ENCODE data around the gene C13orf42.

C13orf42 gene

GRCh38 chr13:51041126-51041525 lies 69.9 kb downstream of the C13orf42 start:
- no peak overlapping the region for H2BK12ac ChIP-seq (ENCODE audit: low read length)
- no CpG with 5 or more reads among the region's 4 CpGs for WGBS, 2 donors (ENCODE audit: extremely low coverage in 2 of 2, insufficient read length in 2 of 2, insufficient replicate concordance in 1 of 2)
- no peaks in the 10 kb centered on the region for H3K9me3 ChIP-seq (replicated peaks in 1 of 2; ENCODE audit: control insufficient read depth in 2 of 2, insufficient read depth in 1 of 2, low read depth in 1 of 2, low read length in 2 of 2)
- H3K4me1 ChIP-seq (ENCODE audit: control insufficient read depth in 2 of 2, insufficient read depth in 1 of 2, low read depth in 1 of 2, low read length in 2 of 2) = peaks cover 0 to 4% of the 10 kb centered on the region in 2 donors
- DNase-seq (ENCODE audit: low spot score) = no peak
- peaks cover 0 to 3% (median 0%) of the 10 kb centered on the region in 3 experiments for H3K27me3 ChIP-seq (ENCODE audit: control insufficient read depth in 3 of 3, insufficient read depth in 3 of 3, low read depth in 1 of 3, low read length in 3 of 3)
- no peak overlapping the region for H3K9ac ChIP-seq (ENCODE audit: low read depth, low read length, poor library complexity)
- no peak overlapping the region for H2AFZ ChIP-seq (ENCODE audit: low read length)
- no peak overlapping the region for H2BK5ac ChIP-seq (ENCODE audit: low read length)
- no peaks in the 10 kb centered on the region for H3K79me1 ChIP-seq (ENCODE audit: low read depth, low read length)
- H3K4me3 ChIP-seq (ENCODE audit: low read length in 2 of 2) = no peak overlapping the region
- H2AK5ac ChIP-seq (ENCODE audit: low read depth, low read length) = no peak overlapping the region
- no peaks in the 10 kb centered on the region for H3K36me3 ChIP-seq (replicated peaks in 1 of 2; ENCODE audit: control insufficient read depth in 2 of 2, insufficient read depth in 2 of 2, low read length in 2 of 2)
- H2BK120ac ChIP-seq (ENCODE audit: low read depth, low read length) = no peak overlapping the region
- no peak overlapping the region for H4K91ac ChIP-seq (ENCODE audit: low read depth, low read length, poor library complexity)
- H3K23ac ChIP-seq (ENCODE audit: low read depth, low read length, poor library complexity) = no peak overlapping the region
- H2BK15ac ChIP-seq (ENCODE audit: low read length) = no peak overlapping the region
- H3K18ac ChIP-seq (ENCODE audit: low read length) = no peak overlapping the region
- H4K8ac ChIP-seq (ENCODE audit: low read depth, low read length) = no peak overlapping the region
- H3K27ac ChIP-seq (replicated peaks; ENCODE audit: low read length) = no peak overlapping the region
- H3K4ac ChIP-seq (ENCODE audit: low read length) = no peak overlapping the region
- H3K4me2 ChIP-seq (ENCODE audit: insufficient read depth, low read length, poor library complexity, severe bottlenecking) = no peak overlapping the region
- no peak overlapping the region for H3K14ac ChIP-seq (ENCODE audit: low read length)

DNA sequence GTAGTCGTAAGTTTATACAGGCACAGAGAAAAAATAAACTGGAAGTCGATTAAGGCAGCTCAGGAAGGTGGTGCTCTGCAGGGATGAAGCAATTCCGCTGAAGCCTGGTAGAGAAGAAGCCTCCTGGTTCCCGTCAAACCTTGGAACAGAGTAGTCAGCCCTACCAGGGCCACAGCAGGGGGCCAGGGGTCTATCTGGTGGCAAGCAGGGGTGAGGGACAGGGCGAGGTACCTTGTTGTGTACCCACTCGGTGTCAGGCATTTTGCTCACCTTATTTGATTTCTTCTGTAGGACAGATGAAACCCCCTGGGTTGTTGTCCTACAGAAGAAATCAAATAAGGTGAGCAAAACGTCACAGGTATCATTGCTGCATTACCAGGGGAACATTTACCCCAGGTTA lies 70.6 kb downstream of the C13orf42 start:
- Histone ChIP-seq H3K79me1 (ENCODE audit: low read depth, low read length) (no peaks in the 10 kb centered on the region), H3K9me3 (replicated peaks in 1 of 2; ENCODE audit: control insufficient read depth in 2 of 2, insufficient read depth in 1 of 2, low read depth in 1 of 2, low read length in 2 of 2) (no peaks in the 10 kb centered on the region), H3K4ac (ENCODE audit: low read length) (no peak overlapping the region), H2BK12ac (ENCODE audit: low read length) (no peak overlapping the region), H3K36me3 (replicated peaks in 1 of 2; ENCODE audit: control insufficient read depth in 2 of 2, insufficient read depth in 2 of 2, low read length in 2 of 2) (no peaks in the 10 kb centered on the region), H3K14ac (ENCODE audit: low read length) (no peak overlapping the region), H3K4me1 (ENCODE audit: control insufficient read depth in 2 of 2, insufficient read depth in 1 of 2, low read depth in 1 of 2, low read length in 2 of 2) (peaks cover 0 to 4% of the 10 kb centered on the region in 2 donors), H3K27me3 (ENCODE audit: control insufficient read depth in 3 of 3, insufficient read depth in 3 of 3, low read depth in 1 of 3, low read length in 3 of 3) (peaks cover 0 to 7% (median 0%) of the 10 kb centered on the region in 3 experiments), H3K23ac (ENCODE audit: low read depth, low read length, poor library complexity) (no peak overlapping the region), H2BK5ac (ENCODE audit: low read length) (no peak overlapping the region), H4K8ac (ENCODE audit: low read depth, low read length) (no peak overlapping the region), H4K91ac (ENCODE audit: low read depth, low read length, poor library complexity) (no peak overlapping the region), H3K4me2 (ENCODE audit: insufficient read depth, low read length, poor library complexity, severe bottlenecking) (no peak overlapping the region), H2BK120ac (ENCODE audit: low read depth, low read length) (no peak overlapping the region), H2AK5ac (ENCODE audit: low read depth, low read length) (no peak overlapping the region), H3K4me3 (ENCODE audit: low read length in 2 of 2) (no peak overlapping the region), H2AFZ (ENCODE audit: low read length) (no peak overlapping the region), H3K9ac (ENCODE audit: low read depth, low read length, poor library complexity) (no peak overlapping the region), H3K27ac (replicated peaks; ENCODE audit: low read length) (no peak overlapping the region), H2BK15ac (ENCODE audit: low read length) (no peak overlapping the region), H3K18ac (ENCODE audit: low read length) (no peak overlapping the region)
- no peak for DNase-seq (ENCODE audit: low spot score)
- no CpG with 5 or more reads among the region's 7 CpGs for WGBS, 2 donors (ENCODE audit: extremely low coverage in 2 of 2, insufficient read length in 2 of 2, insufficient replicate concordance in 1 of 2)

DNA sequence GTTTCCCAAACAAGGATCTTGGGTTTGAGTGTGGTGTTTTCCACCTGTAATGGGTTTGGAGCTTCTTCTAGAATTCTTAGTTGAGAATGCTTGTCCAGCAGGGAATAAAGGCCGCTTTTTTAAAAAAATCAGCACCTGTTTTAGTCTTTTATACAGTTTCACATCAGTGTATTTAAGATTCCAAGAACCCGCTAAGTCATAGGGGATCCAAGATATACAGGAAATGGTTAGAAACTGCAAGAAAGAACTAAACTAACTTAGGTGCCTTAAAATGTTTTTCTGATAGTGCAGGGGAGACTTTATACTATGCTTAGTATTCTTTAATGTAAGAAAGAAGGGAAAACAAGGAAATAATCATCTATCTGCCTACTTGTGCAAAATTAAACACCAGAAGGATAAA lies 74.7 kb downstream of the C13orf42 start:
- H2BK120ac ChIP-seq (ENCODE audit: low read depth, low read length) = no peak overlapping the region
- H3K36me3 ChIP-seq (replicated peaks in 1 of 2; ENCODE audit: control insufficient read depth in 2 of 2, insufficient read depth in 2 of 2, low read length in 2 of 2) = no peaks in the 10 kb centered on the region
- WGBS, 2 donors (ENCODE audit: extremely low coverage in 2 of 2, insufficient read length in 2 of 2, insufficient replicate concordance in 1 of 2) = no CpG with 5 or more reads among the region's 2 CpGs
- no peaks in the 10 kb centered on the region for H3K9me3 ChIP-seq (replicated peaks in 1 of 2; ENCODE audit: control insufficient read depth in 2 of 2, insufficient read depth in 1 of 2, low read depth in 1 of 2, low read length in 2 of 2)
- no peak overlapping the region for H2BK5ac ChIP-seq (ENCODE audit: low read length)
- H3K27me3 ChIP-seq (ENCODE audit: control insufficient read depth in 3 of 3, insufficient read depth in 3 of 3, low read depth in 1 of 3, low read length in 3 of 3) = peaks cover 0 to 11% (median 0%) of the 10 kb centered on the region in 3 experiments
- H3K14ac ChIP-seq (ENCODE audit: low read length) = no peak overlapping the region
- H3K4me2 ChIP-seq (ENCODE audit: insufficient read depth, low read length, poor library complexity, severe bottlenecking) = no peak overlapping the region
- H3K4me1 ChIP-seq (ENCODE audit: control insufficient read depth in 2 of 2, insufficient read depth in 1 of 2, low read depth in 1 of 2, low read length in 2 of 2) = peaks cover 0 to 2% of the 10 kb centered on the region in 2 donors
- no peak overlapping the region for H2BK12ac ChIP-seq (ENCODE audit: low read length)
- H2AFZ ChIP-seq (ENCODE audit: low read length) = no peak overlapping the region
- H2AK5ac ChIP-seq (ENCODE audit: low read depth, low read length) = no peak overlapping the region
- H3K4ac ChIP-seq (ENCODE audit: low read length) = no peak overlapping the region
- H2BK15ac ChIP-seq (ENCODE audit: low read length) = no peak overlapping the region
- H3K23ac ChIP-seq (ENCODE audit: low read depth, low read length, poor library complexity) = no peak overlapping the region
- H3K9ac ChIP-seq (ENCODE audit: low read depth, low read length, poor library complexity) = no peak overlapping the region
- no peak overlapping the region for H3K4me3 ChIP-seq (ENCODE audit: low read length in 2 of 2)
- H3K27ac ChIP-seq (replicated peaks; ENCODE audit: low read length) = no peak overlapping the region
- no peak overlapping the region for H4K91ac ChIP-seq (ENCODE audit: low read depth, low read length, poor library complexity)
- no peak for DNase-seq (ENCODE audit: low spot score)
- H3K79me1 ChIP-seq (ENCODE audit: low read depth, low read length) = no peaks in the 10 kb centered on the region
- no peak overlapping the region for H3K18ac ChIP-seq (ENCODE audit: low read length)
- no peak overlapping the region for H4K8ac ChIP-seq (ENCODE audit: low read depth, low read length)

- Histone ChIP-seq H3K23ac (ENCODE audit: low read depth, low read length, poor library complexity) (no peak overlapping the region), H2BK120ac (ENCODE audit: low read depth, low read length) (no peak overlapping the region), H2BK15ac (ENCODE audit: low read length) (no peak overlapping the region), H3K79me1 (ENCODE audit: low read depth, low read length) (no peaks in the 10 kb centered on the region), H3K4ac (ENCODE audit: low read length) (no peak overlapping the region), H4K8ac (ENCODE audit: low read depth, low read length) (no peak overlapping the region), H4K91ac (ENCODE audit: low read depth, low read length, poor library complexity) (no peak overlapping the region), H3K27me3 (ENCODE audit: control insufficient read depth in 3 of 3, insufficient read depth in 3 of 3, low read depth in 1 of 3, low read length in 3 of 3) (peaks cover 0 to 11% (median 0%) of the 10 kb centered on the region in 3 experiments), H3K4me2 (ENCODE audit: insufficient read depth, low read length, poor library complexity, severe bottlenecking) (no peak overlapping the region), H2AK5ac (ENCODE audit: low read depth, low read length) (no peak overlapping the region), H3K27ac (replicated peaks; ENCODE audit: low read length) (no peak overlapping the region), H3K9me3 (replicated peaks in 1 of 2; ENCODE audit: control insufficient read depth in 2 of 2, insufficient read depth in 1 of 2, low read depth in 1 of 2, low read length in 2 of 2) (no peaks in the 10 kb centered on the region), H3K4me1 (ENCODE audit: control insufficient read depth in 2 of 2, insufficient read depth in 1 of 2, low read depth in 1 of 2, low read length in 2 of 2) (peaks cover 0 to 2% of the 10 kb centered on the region in 2 donors), H2BK12ac (ENCODE audit: low read length) (no peak overlapping the region), H3K36me3 (replicated peaks in 1 of 2; ENCODE audit: control insufficient read depth in 2 of 2, insufficient read depth in 2 of 2, low read length in 2 of 2) (no peaks in the 10 kb centered on the region), H2BK5ac (ENCODE audit: low read length) (no peak overlapping the region), H3K4me3 (ENCODE audit: low read length in 2 of 2) (no peak overlapping the region), H3K14ac (ENCODE audit: low read length) (no peak overlapping the region), H3K9ac (ENCODE audit: low read depth, low read length, poor library complexity) (no peak overlapping the region), H3K18ac (ENCODE audit: low read length) (no peak overlapping the region), H2AFZ (ENCODE audit: low read length) (no peak overlapping the region)
- WGBS, 2 donors (ENCODE audit: extremely low coverage in 2 of 2, insufficient read length in 2 of 2, insufficient replicate concordance in 1 of 2) = no CpG with 5 or more reads among the region's 2 CpGs
- no peak for DNase-seq (ENCODE audit: low spot score)
These were observed 75.1 kb downstream of the C13orf42 start for GRCh38 chr13:51035978-51036377.
